ENCODE measurements around the gene AGPAT3. TPM values are rescaled to one million over a fixed set of nuclear protein-coding genes. Genes with fewer than 3 reads are reported as not detected.

AGPAT3 gene
- total RNA-seq, 4 donors from 2014 or later: 28.0 to 36.5 (median 32.2) TPM

- H3K27ac ChIP-seq (replicated peaks in 1 of 4): no peak overlapping the region
- no peak for TF ChIP-seq POLR2AphosphoS5 (IDR thresholded peaks at IDR 0.05)
- no peak for TF ChIP-seq POLR2A (IDR thresholded peaks at IDR 0.05; ENCODE audit: low read depth)
- TF ChIP-seq CTCF (IDR thresholded peaks at IDR 0.05): no peak
- no peak for TF ChIP-seq EP300 (IDR thresholded peaks at IDR 0.05)
- WGBS: 90% methylated on average over 8 of the region's 8 CpGs
- no peak for DNase-seq (ENCODE audit: extremely low spot score)
- no peak overlapping the region for H3K4me3 ChIP-seq
- intact Hi-C loops (cut with DNase I): no loop called here
- H3K36me3 ChIP-seq: peaks cover 0 to 3% (median 0%) of the 10 kb centered on the region in 4 donors
- H3K27me3 ChIP-seq: no peaks in the 10 kb centered on the region
- peaks cover 31 to 50% (median 43%) of the 10 kb centered on the region in 4 donors for H3K4me1 ChIP-seq
- H3K9me3 ChIP-seq: no peaks in the 10 kb centered on the region
Measured at GRCh38 chr21:44019568-44019958, 154.5 kb downstream of the AGPAT3 start.

DNA sequence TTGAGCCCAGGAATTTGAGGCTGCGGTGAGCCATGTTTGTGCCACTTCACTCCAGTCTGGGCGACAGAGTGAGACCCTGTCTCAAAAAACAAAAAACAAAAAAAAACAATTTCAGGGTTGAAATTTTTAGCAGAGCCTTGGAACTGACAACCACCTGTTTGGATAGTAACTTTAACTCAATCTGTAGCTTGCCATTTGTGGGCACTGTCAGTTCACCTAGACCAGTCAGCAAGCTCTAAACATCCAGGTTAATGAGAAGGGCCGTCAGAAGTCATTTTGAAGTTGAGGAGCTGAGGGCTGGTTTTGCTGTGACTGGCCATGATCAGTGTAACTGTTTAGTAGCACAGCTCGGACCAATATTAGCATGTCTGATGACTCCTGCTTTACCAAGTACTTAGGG lies 155.5 kb downstream of the AGPAT3 start:
- intact Hi-C loops (cut with DNase I): no loop called here
- Histone ChIP-seq H3K27me3 (no peaks in the 10 kb centered on the region), H3K4me1 (peaks cover 36 to 51% (median 47%) of the 10 kb centered on the region in 4 donors), H3K36me3 (peaks cover 0 to 3% (median 0%) of the 10 kb centered on the region in 4 donors), H3K4me3 (no peak overlapping the region), H3K9me3 (no peaks in the 10 kb centered on the region), H3K27ac (replicated peaks in 1 of 4) (no peak overlapping the region)
- no peak for TF ChIP-seq POLR2AphosphoS5 (IDR thresholded peaks at IDR 0.05)
- TF ChIP-seq CTCF (IDR thresholded peaks at IDR 0.05): no peak
- no peak for TF ChIP-seq EP300 (IDR thresholded peaks at IDR 0.05)
- TF ChIP-seq POLR2A (IDR thresholded peaks at IDR 0.05; ENCODE audit: low read depth): no peak
- WGBS: 94% methylated on average over 4 of the region's 4 CpGs
- DNase-seq (ENCODE audit: extremely low spot score): no peak

DNA sequence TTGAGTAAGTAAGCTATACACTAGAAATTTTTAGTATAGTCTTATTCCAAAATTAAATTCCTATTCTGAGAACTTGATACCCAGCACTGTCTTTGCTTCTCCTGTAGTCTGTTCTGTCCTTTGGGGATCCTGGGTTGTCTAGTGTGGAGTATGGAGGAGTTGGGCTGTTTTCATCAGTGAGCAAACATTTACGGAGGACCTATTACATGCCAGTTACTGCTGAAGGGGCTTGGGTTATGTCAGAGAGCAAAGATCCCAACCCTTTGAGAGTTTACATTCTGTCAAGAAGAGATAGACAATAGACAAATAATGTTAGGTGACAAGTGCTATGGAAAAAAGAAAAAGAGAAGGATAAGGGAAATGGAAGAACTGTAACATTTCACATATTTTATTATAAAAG lies 156.0 kb downstream of the AGPAT3 start:
- no peaks in the 10 kb centered on the region for H3K9me3 ChIP-seq
- no peaks in the 10 kb centered on the region for H3K27me3 ChIP-seq
- peaks cover 0 to 3% (median 0%) of the 10 kb centered on the region in 4 donors for H3K36me3 ChIP-seq
- H3K27ac ChIP-seq (replicated peaks in 1 of 4): no peak overlapping the region
- no peak overlapping the region for H3K4me3 ChIP-seq
- peaks cover 36 to 51% (median 47%) of the 10 kb centered on the region in 4 donors for H3K4me1 ChIP-seq
- whole genome bisulfite sequencing: 73% methylated on average over 1 of the region's 1 CpG
- intact Hi-C loops (cut with DNase I): no loop called here
- DNase-seq (ENCODE audit: extremely low spot score): no peak
- no peak for TF ChIP-seq POLR2A (IDR thresholded peaks at IDR 0.05; ENCODE audit: low read depth)
- TF ChIP-seq EP300 (IDR thresholded peaks at IDR 0.05): no peak
- no peak for TF ChIP-seq CTCF (IDR thresholded peaks at IDR 0.05)
- TF ChIP-seq POLR2AphosphoS5 (IDR thresholded peaks at IDR 0.05): no peak

DNA sequence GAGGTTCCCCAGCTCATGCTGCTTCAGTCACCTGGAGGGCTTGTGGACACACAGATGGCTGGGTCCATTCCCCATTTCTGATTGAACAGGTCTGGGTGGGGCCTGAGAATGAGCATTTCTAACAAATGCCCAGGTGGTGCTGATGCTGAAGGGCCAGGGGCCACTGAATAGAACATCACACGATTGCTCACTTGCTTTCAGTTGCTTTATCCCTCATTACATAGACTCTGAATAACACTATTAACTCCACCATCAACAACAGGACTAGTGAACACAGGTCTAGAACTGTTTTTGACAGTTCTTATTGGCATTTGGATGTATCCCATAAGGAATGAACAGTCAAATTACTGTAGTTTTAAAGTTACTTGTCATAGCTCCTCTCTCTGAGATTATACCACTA lies 159.2 kb downstream of the AGPAT3 start:
- peaks cover 38 to 46% (median 40%) of the 10 kb centered on the region in 4 donors for H3K4me1 ChIP-seq

More for the DNA sequence above, 159.2 kb downstream of the AGPAT3 start:
- no peak for TF ChIP-seq POLR2AphosphoS5 (IDR thresholded peaks at IDR 0.05)
- TF ChIP-seq POLR2A (IDR thresholded peaks at IDR 0.05; ENCODE audit: low read depth): no peak
- no peak for TF ChIP-seq EP300 (IDR thresholded peaks at IDR 0.05)
- TF ChIP-seq CTCF (IDR thresholded peaks at IDR 0.05): no peak
- Histone ChIP-seq H3K27me3 (no peaks in the 10 kb centered on the region), H3K36me3 (no peaks in the 10 kb centered on the region), H3K27ac (replicated peaks in 1 of 4) (peak overlapping the region in 1 of 4 donors; percentile 53), H3K9me3 (no peaks in the 10 kb centered on the region), H3K4me3 (no peak overlapping the region)
- no peak for DNase-seq (ENCODE audit: extremely low spot score)
- intact Hi-C loops (cut with DNase I): no loop called here
- WGBS: 81% methylated on average over 1 of the region's 1 CpG

All from esophagus muscularis mucosa (tissue), 4 donors.